MM.1S (cell line): ENCODE data around the gene APOBEC3C.

ENCODE experiments used
- DNase-seq: peaks from one replicate; pipeline ENCODE4 v3.0.0-alpha.2; 2015
- H2AFZ ChIP-seq: fragments of 300-600 bp; sonication (generic); 2 replicates; pipeline ENCODE4 v1.6.0; 2016; ENCODE audit warnings: antibody characterized with exemption, low read length
- H3F3A ChIP-seq: fragments of 300-600 bp; sonication (generic); 2 replicates; pipeline ENCODE4 v1.6.1; 2016; ENCODE audit warnings: mild to moderate bottlenecking, antibody characterized with exemption, low read length, moderate library complexity, mixed read lengths; ENCODE audit not compliant: insufficient read depth
- H3K27ac ChIP-seq: fragments of 300-600 bp; sonication (generic); 2 replicates; pipeline ENCODE4 v1.5.1; 2016; ENCODE audit warnings: mild to moderate bottlenecking, low read length
- H3K27me3 ChIP-seq: fragments of 300-600 bp; sonication (generic); replicated peaks from 2 replicates; pipeline ENCODE4 v1.6.0; 2016; ENCODE audit warnings: low read length; ENCODE audit not compliant: insufficient read depth
- H3K36me3 ChIP-seq: fragments of 300-600 bp; sonication (generic); replicated peaks from 2 replicates; pipeline ENCODE4 v1.6.1; 2016; ENCODE audit warnings: mild to moderate bottlenecking, low read length, mixed read lengths; ENCODE audit not compliant: insufficient read depth
- H3K4me1 ChIP-seq: fragments of 300-600 bp; sonication (generic); 2 replicates; pipeline ENCODE4 v1.6.1; 2016; ENCODE audit warnings: low read length, mixed read lengths
- H3K4me2 ChIP-seq: fragments of 300-600 bp; sonication (generic); 2 replicates; pipeline ENCODE4 v1.6.0; 2016; ENCODE audit warnings: low read depth, low read length
- H3K4me3 ChIP-seq: fragments of 300-600 bp; sonication (generic); 2 replicates; pipeline ENCODE4 v1.5.1; 2016; ENCODE audit warnings: low read length, mixed read lengths
- H3K79me2 ChIP-seq: fragments of 300-600 bp; sonication (generic); 2 replicates; pipeline ENCODE4 v1.6.1; 2016; ENCODE audit warnings: mixed run types, low read length, mixed read lengths
- H3K9ac ChIP-seq: fragments of 300-600 bp; sonication (generic); 2 replicates; pipeline ENCODE4 v1.6.1; 2016; ENCODE audit warnings: low read length, mixed read lengths
- H3K9me2 ChIP-seq: fragments of 300-600 bp; sonication (generic); replicated peaks from 2 replicates; pipeline ENCODE4 v1.6.1; 2016; ENCODE audit warnings: mild to moderate bottlenecking, low read length, mixed read lengths; ENCODE audit not compliant: insufficient read depth
- H3K9me3 ChIP-seq: fragments of 300-600 bp; sonication (generic); replicated peaks from 2 replicates; pipeline ENCODE4 v1.6.1; 2016; ENCODE audit warnings: mild to moderate bottlenecking, low read length, mixed read lengths; ENCODE audit not compliant: insufficient read depth
- H4K20me1 ChIP-seq: fragments of 300-600 bp; sonication (generic); 2 replicates; pipeline ENCODE4 v1.6.1; 2016; ENCODE audit warnings: mild to moderate bottlenecking, low read length, moderate library complexity, mixed read lengths; ENCODE audit not compliant: insufficient read depth
- CTCF ChIP-seq: fragments of 300-600 bp; sonication (generic); IDR thresholded peaks from 2 replicates; pipeline ENCODE4 v1.5.1; 2016; ENCODE audit warnings: antibody characterized with exemption, low read length, mixed read lengths
- EZH2 ChIP-seq: fragments of 300-600 bp; sonication (generic); optimal IDR thresholded peaks from 2 replicates; pipeline ENCODE3; 2017; ENCODE audit warnings: low read depth, mild to moderate bottlenecking, antibody characterized with exemption, low read length, mixed read lengths
- EZH2phosphoT487 ChIP-seq: fragments of 300-600 bp; sonication (generic); IDR thresholded peaks from 2 replicates; pipeline ENCODE4 v1.6.1; 2018; ENCODE audit warnings: antibody characterized with exemption, low read length

The APOBEC3C gene

GRCh38 chr22:38965614-38966379, 48.3 kb upstream of the APOBEC3C start:
- no peak overlapping the region for H3K4me3 ChIP-seq
- no peak overlapping the region for H3K4me2 ChIP-seq
- no peaks in the 10 kb centered on the region for H3K36me3 ChIP-seq
- H4K20me1 ChIP-seq: no peaks in the 10 kb centered on the region
- H3K27me3 ChIP-seq: no peaks in the 10 kb centered on the region
- H2AFZ ChIP-seq: no peak overlapping the region
- no peaks in the 10 kb centered on the region for H3K79me2 ChIP-seq
- peaks cover 22% of the 10 kb centered on the region for H3K4me1 ChIP-seq
- TF ChIP-seq EZH2 (no peak), EZH2phosphoT487 (no peak), CTCF (no peak)
- H3F3A ChIP-seq: no peaks in the 10 kb centered on the region
- no peaks in the 10 kb centered on the region for H3K9me3 ChIP-seq
- H3K9ac ChIP-seq: no peak overlapping the region
- H3K27ac ChIP-seq: no peak overlapping the region
- DNase-seq: no peak
- H3K9me2 ChIP-seq: no peaks in the 10 kb centered on the region

- Histone ChIP-seq H3K4me3 (no peak overlapping the region), H3K4me2 (no peak overlapping the region), H2AFZ (no peak overlapping the region), H3K79me2 (no peaks in the 10 kb centered on the region), H4K20me1 (no peaks in the 10 kb centered on the region), H3K9me2 (no peaks in the 10 kb centered on the region), H3K4me1 (peaks cover 22% of the 10 kb centered on the region), H3K9me3 (no peaks in the 10 kb centered on the region), H3F3A (no peaks in the 10 kb centered on the region), H3K9ac (no peak overlapping the region), H3K27me3 (no peaks in the 10 kb centered on the region), H3K27ac (no peak overlapping the region), H3K36me3 (no peaks in the 10 kb centered on the region)
- no peak for DNase-seq
- no peak for TF ChIP-seq EZH2
- no peak for TF ChIP-seq CTCF
- no peak for TF ChIP-seq EZH2phosphoT487
Observed at GRCh38 chr22:38966380-38966702, 47.7 kb upstream of the APOBEC3C start.

- Histone ChIP-seq H3K27ac (no peak overlapping the region), H3F3A (no peaks in the 10 kb centered on the region), H3K9ac (no peak overlapping the region), H3K4me3 (no peak overlapping the region), H3K79me2 (no peaks in the 10 kb centered on the region), H3K9me2 (no peaks in the 10 kb centered on the region), H3K27me3 (no peaks in the 10 kb centered on the region), H4K20me1 (no peaks in the 10 kb centered on the region), H3K4me2 (no peak overlapping the region), H3K36me3 (no peaks in the 10 kb centered on the region), H2AFZ (no peak overlapping the region), H3K9me3 (no peaks in the 10 kb centered on the region), H3K4me1 (peaks cover 22% of the 10 kb centered on the region)
- DNase-seq: no peak
- TF ChIP-seq CTCF (no peak), EZH2 (no peak), EZH2phosphoT487 (no peak)
Observed at GRCh38 chr22:38966942-38967341, 47.1 kb upstream of the APOBEC3C start.
